ENCODE results near the gene ASPSCR1.
"Not testable (repeated sequence)": the region's sequence is repeated elsewhere in the genome, so short reads cannot be mapped to it uniquely, and the experiment has no call there.

Gene ASPSCR1

DNA sequence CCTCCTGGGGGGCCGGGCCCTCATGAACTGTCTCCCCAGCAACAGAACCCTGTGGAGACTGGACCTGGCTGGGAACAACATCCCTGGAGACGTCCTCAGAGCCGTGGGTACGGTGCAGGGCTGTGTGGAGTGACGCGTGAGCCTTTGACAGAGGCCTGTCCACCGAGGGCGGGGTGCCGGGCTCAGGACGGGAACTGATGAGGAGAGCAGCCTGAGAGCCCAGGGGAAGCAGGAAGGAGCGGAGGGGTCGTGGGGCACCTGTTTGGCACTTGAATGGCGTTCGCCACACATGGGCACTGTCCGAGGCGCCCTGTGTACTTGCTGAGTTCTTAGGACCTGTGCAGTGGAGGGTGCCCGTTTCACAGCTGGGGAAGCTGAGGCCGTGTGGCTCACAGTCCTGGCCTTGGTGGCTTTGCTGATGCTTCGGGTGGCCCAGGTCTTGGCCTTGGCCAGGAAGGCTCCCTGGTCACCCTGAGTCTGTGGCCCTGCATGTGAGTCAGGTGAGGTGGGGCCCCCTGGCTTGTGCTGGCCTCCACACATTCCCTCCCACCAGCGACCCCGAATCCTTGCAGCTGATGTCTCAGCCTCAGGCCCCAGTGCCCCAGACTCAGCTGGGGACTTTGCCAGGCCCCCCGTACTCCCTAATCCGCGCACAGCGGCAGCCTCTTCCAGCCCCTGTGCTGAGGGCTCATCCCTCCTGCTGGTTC is 48.1 kb downstream of the ASPSCR1 start:
- DNase-seq (ENCODE audit: low read depth): no peak

GRCh38 chr17:82028246-82028645 is 50.8 kb downstream of the ASPSCR1 start:
- no peak for DNase-seq (ENCODE audit: low read depth)

DNA sequence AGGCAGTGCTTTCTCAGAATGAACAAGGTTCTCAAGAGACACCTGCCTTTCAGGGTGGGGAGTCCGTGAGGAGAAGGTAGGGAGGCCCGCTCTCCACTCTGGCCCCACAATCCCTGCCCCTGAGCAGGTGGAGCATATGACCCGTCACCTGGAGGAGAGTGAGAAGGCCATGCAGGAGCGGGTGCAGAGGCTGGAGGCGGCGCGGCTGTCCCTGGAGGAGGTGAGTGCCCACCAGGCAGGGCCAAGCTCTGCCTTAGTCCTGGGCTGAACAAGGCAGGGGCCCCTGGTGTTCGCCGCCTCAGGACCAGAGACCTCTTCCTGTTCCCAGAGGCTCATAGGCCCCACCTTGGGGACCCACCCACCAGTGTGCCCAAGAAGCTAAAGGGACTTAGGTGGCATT is 51.5 kb downstream of the ASPSCR1 start:
- DNase-seq (ENCODE audit: low read depth): no peak

GRCh38 chr17:82029391-82029790 is 52.0 kb downstream of the ASPSCR1 start:
- DNase-seq (ENCODE audit: low read depth): no peak

DNA sequence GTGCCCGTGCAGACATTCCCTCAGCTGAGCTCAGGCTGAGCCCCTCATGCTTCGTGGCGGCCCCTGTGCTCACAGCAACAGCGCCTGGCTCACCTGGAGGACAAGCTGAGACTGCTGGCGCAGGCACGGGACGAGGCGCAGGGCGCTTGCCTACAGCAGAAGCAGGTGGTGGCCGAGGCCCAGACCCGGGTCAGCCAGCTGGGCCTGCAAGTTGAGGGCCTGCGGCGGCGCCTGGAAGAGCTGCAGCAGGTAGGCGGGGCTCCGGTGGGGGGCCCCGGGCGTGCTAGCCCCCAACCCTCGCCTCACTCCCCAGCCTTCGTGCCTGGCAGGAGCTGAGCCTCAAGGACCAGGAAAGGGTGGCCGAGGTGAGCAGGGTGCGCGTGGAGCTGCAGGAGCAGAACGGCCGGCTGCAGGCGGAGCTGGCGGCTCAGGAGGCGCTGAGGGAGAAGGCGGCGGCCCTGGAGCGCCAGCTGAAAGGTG is 52.6 kb downstream of the ASPSCR1 start:
- DNase-seq (ENCODE audit: low read depth): no peak

- DNase-seq (ENCODE audit: low read depth): peak; percentile 67
Measured at GRCh38 chr17:82030470-82031302, 53.3 kb downstream of the ASPSCR1 start.

GRCh38 chr17:82031303-82031884 is 54.0 kb downstream of the ASPSCR1 start, which contains the start of gene RAC3:
TSS of gene RAC3 (plus strand) at chr17:82031678. CDS start at chr17:82031762, 84 bp downstream.
- no peak for DNase-seq (ENCODE audit: low read depth)

- no peak for DNase-seq (ENCODE audit: low read depth)
Measured at GRCh38 chr17:82031885-82032627, 54.6 kb downstream of the ASPSCR1 start.

DNA sequence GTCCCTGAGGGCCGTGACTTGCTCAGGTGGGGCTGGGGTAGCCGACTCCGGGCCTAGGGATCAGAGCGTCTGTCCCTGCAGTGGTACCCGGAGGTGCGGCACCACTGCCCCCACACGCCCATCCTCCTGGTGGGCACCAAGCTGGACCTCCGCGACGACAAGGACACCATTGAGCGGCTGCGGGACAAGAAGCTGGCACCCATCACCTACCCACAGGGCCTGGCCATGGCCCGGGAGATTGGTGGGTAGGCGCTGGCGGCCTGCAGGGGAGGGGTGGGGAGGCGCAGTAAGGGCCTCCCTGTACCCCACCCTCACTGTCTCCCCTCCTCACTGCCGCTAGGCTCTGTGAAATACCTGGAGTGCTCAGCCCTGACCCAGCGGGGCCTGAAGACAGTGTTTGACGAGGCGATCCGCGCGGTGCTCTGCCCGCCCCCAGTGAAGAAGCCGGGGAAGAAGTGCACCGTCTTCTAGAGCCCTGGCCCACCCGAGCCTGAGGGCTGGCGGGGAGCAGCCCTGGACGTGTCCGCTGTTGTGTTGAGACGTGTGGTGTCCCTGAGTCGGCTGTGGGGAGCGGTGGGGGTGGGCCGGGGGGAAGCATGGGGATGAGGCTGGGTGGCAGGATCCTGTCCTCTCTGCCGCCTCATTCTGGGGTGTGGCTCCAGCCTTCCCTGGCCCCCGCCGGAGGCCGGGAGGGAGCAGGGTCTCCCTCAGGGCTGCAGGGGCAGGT is 56.1 kb downstream of the ASPSCR1 start:
- DNase-seq (ENCODE audit: low read depth): no peak

DNA sequence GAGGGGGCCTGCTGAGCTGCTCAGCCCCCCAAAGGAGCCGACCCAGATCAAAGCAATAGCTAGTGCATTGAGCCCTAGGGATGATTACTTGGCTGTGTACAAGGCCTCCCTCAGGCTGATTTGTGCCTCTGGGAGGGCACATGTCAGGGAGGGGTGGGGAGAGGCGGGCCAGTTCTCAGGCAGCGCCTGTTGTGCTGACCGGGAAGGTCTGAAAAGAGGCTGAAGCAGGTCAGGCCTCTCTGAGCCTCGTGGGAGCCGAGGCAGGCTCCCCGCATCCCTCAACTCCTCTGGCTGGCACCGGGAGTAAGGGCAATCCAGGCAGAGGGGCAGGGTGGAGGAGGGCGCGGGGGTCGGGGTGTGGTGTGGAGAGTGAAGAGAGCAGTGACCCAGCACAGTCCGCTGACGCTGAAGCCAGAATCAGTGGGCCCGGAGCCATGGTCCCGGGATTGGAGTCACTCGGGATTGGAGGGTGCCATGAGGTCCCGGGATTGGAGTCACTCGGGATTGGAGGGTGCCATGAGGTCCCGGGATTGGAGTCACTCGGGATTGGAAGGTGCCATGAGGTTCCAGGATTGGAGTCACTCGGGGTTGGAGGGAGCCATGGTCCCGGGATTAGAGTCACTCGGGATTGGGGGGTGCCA is 57.1 kb downstream of the ASPSCR1 start:
- no peak for DNase-seq (ENCODE audit: low read depth)

DNA sequence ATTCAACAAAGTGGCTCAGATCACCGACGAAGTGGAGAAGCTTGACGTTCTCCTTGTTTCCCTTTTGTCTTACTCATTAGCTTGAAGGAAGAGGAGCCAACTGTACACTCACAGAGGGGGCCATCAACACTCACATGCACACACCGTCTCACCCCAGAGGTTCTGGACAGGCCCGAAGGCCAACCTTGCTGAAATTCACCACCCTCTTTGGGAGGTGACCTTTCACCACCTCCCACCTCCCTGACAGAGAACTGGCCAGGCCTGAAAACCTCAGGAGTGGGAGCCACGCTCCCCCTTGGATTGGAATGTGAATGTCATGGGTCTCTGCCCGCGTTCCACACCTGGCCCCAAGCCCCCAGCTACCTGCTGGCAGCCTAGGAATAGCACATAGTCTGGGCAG is 58.1 kb downstream of the ASPSCR1 start:
- DNase-seq (ENCODE audit: low read depth): no peak

- no peak for DNase-seq (ENCODE audit: low read depth)
Measured at GRCh38 chr17:82035956-82036633, 58.7 kb downstream of the ASPSCR1 start.

- DNase-seq (ENCODE audit: low read depth): no peak
Measured at GRCh38 chr17:82036634-82037091, 59.2 kb downstream of the ASPSCR1 start.

DNA sequence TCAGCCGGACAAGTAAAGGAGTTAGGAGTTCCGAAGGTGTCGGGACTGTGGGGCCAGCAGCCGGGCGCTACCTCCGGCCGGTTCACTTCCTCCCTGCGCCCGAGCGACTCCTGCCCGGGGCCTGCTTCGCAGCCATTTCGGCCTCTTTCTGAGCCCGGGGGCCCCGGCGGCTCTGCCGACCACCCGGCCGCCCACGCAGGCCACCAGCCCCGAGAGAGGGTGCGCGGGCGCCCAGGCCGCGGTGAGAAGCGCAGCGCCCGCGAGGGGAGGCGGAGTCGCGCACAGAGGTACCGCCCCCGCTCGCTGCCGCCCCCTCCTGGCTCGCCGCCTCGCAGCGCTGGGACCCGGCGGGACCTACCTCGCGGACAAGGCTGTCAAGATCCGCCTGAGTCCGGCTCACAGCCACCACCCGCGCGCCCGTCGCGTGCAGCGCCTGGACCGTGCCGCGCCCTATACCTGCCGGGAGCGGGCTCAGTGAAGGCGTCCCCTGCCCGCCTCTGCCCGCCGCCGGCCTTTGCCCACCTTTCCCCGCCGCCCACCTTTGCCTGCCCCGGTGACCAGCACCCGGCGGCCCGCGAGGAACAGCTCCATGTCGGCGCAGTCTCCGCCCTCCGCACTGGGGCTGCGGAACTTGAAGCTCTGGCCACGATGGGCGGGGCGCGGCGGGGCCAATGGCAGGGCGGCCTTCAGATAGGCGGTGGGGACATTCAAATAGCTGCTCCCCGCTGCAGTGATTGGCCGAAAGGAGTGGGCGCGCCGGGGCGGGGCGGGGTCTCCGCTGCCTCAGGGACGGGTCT is 59.9 kb downstream of the ASPSCR1 start, which contains the start of gene DCXR:
Gene DCXR, minus strand, starts transcription at position 606 of the 797 bp plus-strand sequence. Its CDS starts 15 bp downstream, at position 591.
- DNase-seq (ENCODE audit: low read depth): peak; percentile 90

- no peak for DNase-seq (ENCODE audit: low read depth)
Measured at GRCh38 chr17:82037889-82038195, 60.4 kb downstream of the ASPSCR1 start.

GRCh38 chr17:82038796-82039409 is 61.5 kb downstream of the ASPSCR1 start:
- not testable (repeated sequence) for DNase-seq (ENCODE audit: low read depth)

GRCh38 chr17:82039695-82040299 is 62.4 kb downstream of the ASPSCR1 start:
- no peak for DNase-seq (ENCODE audit: low read depth)

DNA sequence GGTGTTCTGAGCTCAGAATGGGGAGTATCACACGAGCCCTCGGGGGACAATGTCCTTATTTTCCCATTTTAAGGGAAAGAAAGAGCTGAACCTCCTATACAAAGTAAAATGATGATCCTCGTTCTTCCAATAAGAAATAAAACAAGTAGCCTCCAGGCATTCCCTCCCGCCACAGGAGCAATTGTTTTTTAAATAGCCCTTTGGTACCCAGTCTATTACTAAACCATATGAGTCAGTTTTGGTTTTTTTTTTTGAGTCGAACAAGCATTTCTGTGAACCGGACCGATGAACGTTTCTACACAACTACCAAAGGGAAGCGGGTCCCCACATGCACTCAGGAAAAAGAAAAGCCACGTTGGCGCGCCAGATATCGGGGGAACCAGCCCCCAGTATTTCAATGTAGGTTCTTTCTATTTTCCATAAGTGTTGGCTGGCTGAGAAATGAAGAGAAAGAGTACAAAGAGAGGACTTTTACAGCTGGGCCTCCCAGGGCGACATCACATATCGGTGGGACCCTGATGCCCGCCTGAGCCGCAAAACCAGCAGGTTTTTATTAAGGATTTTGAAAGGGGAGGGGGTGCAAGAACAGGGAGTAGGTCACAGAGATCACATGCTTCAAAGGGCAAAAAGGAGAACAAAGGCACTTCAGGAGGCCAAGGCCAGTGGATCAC is 63.9 kb downstream of the ASPSCR1 start:
- no peak for DNase-seq (ENCODE audit: low read depth)
